ENCODE measurements around the gene ANKS1B. TPM values are rescaled to one million over a fixed set of nuclear protein-coding genes. Genes with fewer than 3 reads are reported as not detected.

Gene ANKS1B
- total and polyA plus RNA-seq, 4 donors = 0.03 to 3.4 (median 0.53) TPM

GRCh38 chr12:99852666-99853065 lies 132.1 kb downstream of the ANKS1B start:
- no peaks in the 10 kb centered on the region for H3K4me1 ChIP-seq (ENCODE audit: control insufficient read depth in 4 of 4, insufficient read depth in 4 of 4, low read length in 3 of 4)
- H3K4me3 ChIP-seq (ENCODE audit: low read depth in 1 of 3, low read length in 3 of 3) = no peak overlapping the region
- no peak for DNase-seq (ENCODE audit: low spot score)
- no peaks in the 10 kb centered on the region for H3K36me3 ChIP-seq (ENCODE audit: control insufficient read depth in 4 of 4, insufficient read depth in 3 of 4, low read depth in 1 of 4, low read length in 3 of 4)
- no peaks in the 10 kb centered on the region for H3K9me3 ChIP-seq (ENCODE audit: control insufficient read depth in 4 of 4, low read length in 3 of 4)
- TF ChIP-seq FOXA2 (IDR thresholded peaks at IDR 0.05) (no peak), REST (IDR thresholded peaks at IDR 0.05) (no peak), SP1 (IDR thresholded peaks at IDR 0.05) (no peak), HNF4A (conservative IDR thresholded peaks at IDR 0.05) (no peak), HNF4G (IDR thresholded peaks at IDR 0.05) (no peak), ATF3 (IDR thresholded peaks at IDR 0.05) (no peak), ZBTB33 (IDR thresholded peaks at IDR 0.05) (no peak), RXRA (IDR thresholded peaks at IDR 0.05) (no peak), MAX (IDR thresholded peaks at IDR 0.05) (no peak), GABPA (IDR thresholded peaks at IDR 0.05 in 1 of 2, conservative IDR thresholded peaks at IDR 0.05 in 1 of 2) (no peak), YY1 (IDR thresholded peaks at IDR 0.05) (no peak), CTCF (IDR thresholded peaks at IDR 0.05; ENCODE audit: low read depth, low read length, missing input control) (no peak), JUND (IDR thresholded peaks at IDR 0.05) (no peak), TAF1 (conservative IDR thresholded peaks at IDR 0.05) (no peak), EGR1 (IDR thresholded peaks at IDR 0.05; ENCODE audit: low read depth in 2 of 2) (no peak), RAD21 (IDR thresholded peaks at IDR 0.05) (no peak), FOXA1 (IDR thresholded peaks at IDR 0.05) (no peak)
- no peak overlapping the region for H3K27ac ChIP-seq (ENCODE audit: low read depth in 1 of 2, low read length in 2 of 2)
- H3K27me3 ChIP-seq (ENCODE audit: control insufficient read depth in 4 of 4, insufficient read depth in 4 of 4, low read length in 3 of 4) = peaks cover 0 to 4% (median 0%) of the 10 kb centered on the region in 4 donors
- no peak overlapping the region for H3K9ac ChIP-seq (ENCODE audit: low read depth in 1 of 2, low read length in 2 of 2)
- 80% methylated on average over 5 of the region's 5 CpGs for WGBS

DNA sequence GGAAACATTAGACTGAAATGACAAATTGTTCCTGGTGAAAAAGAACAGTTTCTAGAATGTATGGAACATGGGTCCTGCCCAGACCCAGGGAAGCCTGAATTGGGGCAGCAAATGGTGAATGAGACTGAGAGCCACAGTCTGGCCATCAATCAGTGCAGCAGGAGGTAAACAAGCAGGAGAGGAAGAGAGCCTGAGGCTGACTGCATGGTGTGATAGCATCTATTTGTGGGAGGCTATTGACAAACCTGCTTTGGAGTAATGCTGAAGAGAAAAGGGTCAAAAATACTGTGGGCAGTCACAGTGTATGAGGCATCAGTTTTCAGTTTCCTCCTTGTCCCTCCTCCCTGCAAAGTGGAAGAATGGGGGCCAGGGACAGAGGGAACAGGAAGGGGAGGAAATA lies 136.8 kb downstream of the ANKS1B start:
- no peaks in the 10 kb centered on the region for H3K36me3 ChIP-seq (ENCODE audit: control insufficient read depth in 4 of 4, insufficient read depth in 3 of 4, low read depth in 1 of 4, low read length in 3 of 4)
- no peak for TF ChIP-seq SP1 (IDR thresholded peaks at IDR 0.05)
- TF ChIP-seq TAF1 (conservative IDR thresholded peaks at IDR 0.05) = no peak
- TF ChIP-seq CTCF (IDR thresholded peaks at IDR 0.05; ENCODE audit: low read depth, low read length, missing input control) = no peak
- no peak for TF ChIP-seq MAX (IDR thresholded peaks at IDR 0.05)
- no peak for TF ChIP-seq REST (IDR thresholded peaks at IDR 0.05)
- no peak for TF ChIP-seq EGR1 (IDR thresholded peaks at IDR 0.05; ENCODE audit: low read depth in 2 of 2)

More for the DNA sequence above, 136.8 kb downstream of the ANKS1B start:
- no peak for DNase-seq (ENCODE audit: low spot score)
- H3K9ac ChIP-seq (ENCODE audit: low read depth in 1 of 2, low read length in 2 of 2) = no peak overlapping the region
- H3K9me3 ChIP-seq (ENCODE audit: control insufficient read depth in 4 of 4, low read length in 3 of 4) = no peaks in the 10 kb centered on the region
- no peaks in the 10 kb centered on the region for H3K4me1 ChIP-seq (ENCODE audit: control insufficient read depth in 4 of 4, insufficient read depth in 4 of 4, low read length in 3 of 4)
- H3K27ac ChIP-seq (ENCODE audit: low read depth in 1 of 2, low read length in 2 of 2) = no peak overlapping the region
- peaks cover 0 to 4% (median 0%) of the 10 kb centered on the region in 4 donors for H3K27me3 ChIP-seq (ENCODE audit: control insufficient read depth in 4 of 4, insufficient read depth in 4 of 4, low read length in 3 of 4)
- H3K4me3 ChIP-seq (ENCODE audit: low read depth in 1 of 3, low read length in 3 of 3) = no peak overlapping the region
